ENCODE results near the gene BMX. TPM values are rescaled to one million over a fixed set of nuclear protein-coding genes. Genes with fewer than 3 reads are reported as not detected.

BMX gene
- total RNA-seq, 2 donors from 2014 or later, result 0.52 TPM; not detected in 1

- WGBS, 2 donors, result 76 to 83% methylated on average over 8 to 9 of the region's 9 CpGs
- H3K27ac ChIP-seq, result no peak overlapping the region
- DNase-seq (no peak), ATAC-seq (no peak)
- no peaks in the 10 kb centered on the region for H3K9me3 ChIP-seq
- TF ChIP-seq CTCF (IDR thresholded peaks at IDR 0.05) (no peak), POLR2A (IDR thresholded peaks at IDR 0.05) (no peak)
- H3K4me3 ChIP-seq, result no peak overlapping the region
- H3K4me1 ChIP-seq, result no peaks in the 10 kb centered on the region
- no peaks in the 10 kb centered on the region for H3K36me3 ChIP-seq (replicated peaks in 1 of 2; ENCODE audit: insufficient read depth in 1 of 2, low read depth in 2 of 2)
- H3K27me3 ChIP-seq, result no peaks in the 10 kb centered on the region
- intact Hi-C loops (cut with DNase I), result loop anchor here (10.0 kb wide), 1 partner anchor 111 kb away; no protein-coding TSS in a partner anchor
These were observed 34.5 kb upstream of the BMX start for GRCh38 chrX:15465896-15466651.

- intact Hi-C loops (cut with DNase I), result loop anchor here (10.0 kb wide), 1 partner anchor 113 kb away; no protein-coding TSS in a partner anchor
- Histone ChIP-seq H3K4me1 (no peaks in the 10 kb centered on the region), H3K27me3 (no peaks in the 10 kb centered on the region), H3K9me3 (no peaks in the 10 kb centered on the region), H3K4me3 (no peak overlapping the region), H3K36me3 (replicated peaks in 1 of 2; ENCODE audit: insufficient read depth in 1 of 2, low read depth in 2 of 2) (no peaks in the 10 kb centered on the region), H3K27ac (no peak overlapping the region)
- DNase-seq (peak; percentile 8 to 14 (median 11)), ATAC-seq (peak; percentile 48)
- WGBS, 2 donors, result 0 to 8% methylated on average over 4 of the region's 4 CpGs
- TF ChIP-seq CTCF (IDR thresholded peaks at IDR 0.05) (peak in 5 of 7 experiments; percentile 14 to 59 (median 46)), POLR2A (IDR thresholded peaks at IDR 0.05) (no peak)
These were observed 32.6 kb upstream of the BMX start for GRCh38 chrX:15468036-15468435.

- TF ChIP-seq POLR2A (IDR thresholded peaks at IDR 0.05) (no peak), CTCF (IDR thresholded peaks at IDR 0.05) (no peak)
- Histone ChIP-seq H3K9me3 (no peaks in the 10 kb centered on the region), H3K4me1 (no peaks in the 10 kb centered on the region), H3K27ac (no peak overlapping the region), H3K27me3 (no peaks in the 10 kb centered on the region), H3K36me3 (replicated peaks in 1 of 2; ENCODE audit: insufficient read depth in 1 of 2, low read depth in 2 of 2) (no peaks in the 10 kb centered on the region), H3K4me3 (no peak overlapping the region)
- ATAC-seq (no peak), DNase-seq (no peak)
- intact Hi-C loops (cut with DNase I), result loop anchor here (10.0 kb wide), 1 partner anchor 115 kb away; no protein-coding TSS in a partner anchor
- 86 to 94% methylated on average over 1 of the region's 1 CpG for WGBS, 2 donors
These were observed 31.0 kb upstream of the BMX start for GRCh38 chrX:15469613-15470012.

GRCh38 chrX:15471028-15471427, 29.6 kb upstream of the BMX start:
- ATAC-seq (peak; percentile 58), DNase-seq (peak; percentile 59 to 75 (median 66))
- Histone ChIP-seq H3K36me3 (replicated peaks in 1 of 2; ENCODE audit: insufficient read depth in 1 of 2, low read depth in 2 of 2) (no peaks in the 10 kb centered on the region), H3K9me3 (no peaks in the 10 kb centered on the region), H3K27ac (no peak overlapping the region), H3K4me1 (no peaks in the 10 kb centered on the region), H3K4me3 (no peak overlapping the region), H3K27me3 (no peaks in the 10 kb centered on the region)
- WGBS, 2 donors, result 21 to 23% methylated on average over 2 to 3 of the region's 3 CpGs
- no peak for TF ChIP-seq POLR2A (IDR thresholded peaks at IDR 0.05)
- peak; percentile 56 to 82 (median 63) for TF ChIP-seq CTCF (IDR thresholded peaks at IDR 0.05)
- intact Hi-C loops (cut with DNase I), result no loop called here

GRCh38 chrX:15472531-15472930, 28.1 kb upstream of the BMX start:
- Histone ChIP-seq H3K27me3 (no peaks in the 10 kb centered on the region), H3K4me1 (no peaks in the 10 kb centered on the region), H3K9me3 (no peaks in the 10 kb centered on the region), H3K36me3 (replicated peaks in 1 of 2; ENCODE audit: insufficient read depth in 1 of 2, low read depth in 2 of 2) (no peaks in the 10 kb centered on the region), H3K4me3 (no peak overlapping the region), H3K27ac (no peak overlapping the region)
- TF ChIP-seq CTCF (IDR thresholded peaks at IDR 0.05) (no peak), POLR2A (IDR thresholded peaks at IDR 0.05) (no peak)
- intact Hi-C loops (cut with DNase I), result no loop called here
- DNase-seq (no peak), ATAC-seq (no peak)

All from body of pancreas (tissue), 4 donors.